Loucy (cell line): ENCODE data around the gene MSN.
"Not testable (repeated sequence)": the region's sequence is repeated elsewhere in the genome, so short reads cannot be mapped to it uniquely, and the experiment has no call there.

Experiments
- H2AFZ ChIP-seq: fragments of 200-600 bp; sonication (generic); 2 replicates; pipeline ENCODE4 v1.6.0; 2016; ENCODE audit warnings: antibody characterized with exemption, mild to moderate bottlenecking, low read length, moderate library complexity
- H3F3A ChIP-seq: fragments of 200-600 bp; 2 replicates; pipeline ENCODE4 v1.6.0; 2016; ENCODE audit warnings: antibody characterized with exemption, low read depth, mild to moderate bottlenecking
- H3K27me3 ChIP-seq: fragments of 200-600 bp; sonication (generic); 2 replicates; pipeline ENCODE4 v1.6.1; 2014; ENCODE audit warnings: low read length, mild to moderate bottlenecking; ENCODE audit not compliant: insufficient read depth, poor library complexity, severe bottlenecking
- H3K36me3 ChIP-seq: fragments of 200-600 bp; sonication (generic); 2 replicates; pipeline ENCODE4 v1.6.1; 2016; ENCODE audit warnings: low read length; ENCODE audit not compliant: insufficient read depth
- H3K4me1 ChIP-seq: fragments of 200-600 bp; sonication (generic); 2 replicates; pipeline ENCODE4 v1.5.1; 2014; ENCODE audit warnings: low read length, mild to moderate bottlenecking; ENCODE audit not compliant: insufficient read depth, poor library complexity, severe bottlenecking
- H3K4me2 ChIP-seq: fragments of 200-600 bp; sonication (generic); 2 replicates; pipeline ENCODE4 v1.6.0; 2014; ENCODE audit warnings: antibody characterized with exemption, low read length, low read depth, mild to moderate bottlenecking; ENCODE audit not compliant: poor library complexity, severe bottlenecking
- H3K4me3 ChIP-seq: fragments of 200-600 bp; sonication (generic); 2 replicates; pipeline ENCODE4 v1.5.1; 2014; ENCODE audit warnings: low read length, mild to moderate bottlenecking, mixed read lengths; ENCODE audit not compliant: poor library complexity, severe bottlenecking
- H3K79me2 ChIP-seq: fragments of 200-600 bp; sonication (generic); 2 replicates; pipeline ENCODE4 v1.6.1; 2014; ENCODE audit warnings: low read length; ENCODE audit not compliant: insufficient read depth
- H3K9ac ChIP-seq: fragments of 200-600 bp; sonication (generic); 2 replicates; pipeline ENCODE4 v1.6.0; 2014; ENCODE audit warnings: mild to moderate bottlenecking, low read depth, low read length, moderate library complexity; ENCODE audit not compliant: poor library complexity, severe bottlenecking
- H3K9me2 ChIP-seq: fragments of 200-600 bp; sonication (generic); replicated peaks from 2 replicates; pipeline ENCODE4 v1.6.1; 2016; ENCODE audit warnings: low read depth, low read length, mixed read lengths
- H3K9me3 ChIP-seq: fragments of 200-600 bp; sonication (generic); 2 replicates; pipeline ENCODE4 v1.6.1; 2014; ENCODE audit warnings: mild to moderate bottlenecking, antibody characterized with exemption, low read length, low read depth; ENCODE audit not compliant: insufficient read depth
- H4K20me1 ChIP-seq: fragments of 200-600 bp; sonication (generic); 2 replicates; pipeline ENCODE4 v1.6.0; 2014; ENCODE audit warnings: antibody characterized with exemption, low read length, mild to moderate bottlenecking; ENCODE audit not compliant: insufficient read depth, poor library complexity, severe bottlenecking
- CTCF ChIP-seq: fragments of 200-600 bp; sonication (generic); conservative IDR thresholded peaks from 2 replicates; pipeline ENCODE4 v1.5.1; 2014; ENCODE audit warnings: mild to moderate bottlenecking, antibody characterized with exemption, low read length
- EZH2phosphoT487 ChIP-seq: fragments of 200-600 bp; IDR thresholded peaks from 2 replicates; pipeline ENCODE4 v1.6.1; 2018; ENCODE audit warnings: antibody characterized with exemption, mild to moderate bottlenecking, moderate library complexity, borderline replicate concordance

The MSN gene

GRCh38 chrX:65635822-65636221, 31.6 kb upstream of the MSN start:
- Histone ChIP-seq H3K27me3 (no peaks in the 10 kb centered on the region), H3K36me3 (no peaks in the 10 kb centered on the region), H3K4me2 (no peak overlapping the region), H3K9me3 (no peaks in the 10 kb centered on the region), H3K4me3 (no peak overlapping the region), H3F3A (no peaks in the 10 kb centered on the region), H2AFZ (no peak overlapping the region), H3K4me1 (peaks cover 3% of the 10 kb centered on the region), H4K20me1 (no peaks in the 10 kb centered on the region), H3K79me2 (no peaks in the 10 kb centered on the region), H3K9ac (no peak overlapping the region), H3K9me2 (no peaks in the 10 kb centered on the region)
- no peak for TF ChIP-seq EZH2phosphoT487
- peak; percentile 44 for TF ChIP-seq CTCF

GRCh38 chrX:65636261-65636660, 31.2 kb upstream of the MSN start:
- not testable (repeated sequence) for H3K4me2 ChIP-seq, H3K9ac ChIP-seq, H3K4me3 ChIP-seq, H3K36me3 ChIP-seq, H2AFZ ChIP-seq, H4K20me1 ChIP-seq, H3K27me3 ChIP-seq, H3K4me1 ChIP-seq, H3K9me3 ChIP-seq, H3K9me2 ChIP-seq, H3K79me2 ChIP-seq, H3F3A ChIP-seq

GRCh38 chrX:65637335-65637734, 30.1 kb upstream of the MSN start:
- no peaks in the 10 kb centered on the region for H3K9me3 ChIP-seq
- H3K9ac ChIP-seq, result no peak overlapping the region
- H4K20me1 ChIP-seq, result no peaks in the 10 kb centered on the region
- no peaks in the 10 kb centered on the region for H3K36me3 ChIP-seq
- H2AFZ ChIP-seq, result no peak overlapping the region
- no peaks in the 10 kb centered on the region for H3K9me2 ChIP-seq
- no peak overlapping the region for H3K4me3 ChIP-seq
- H3F3A ChIP-seq, result no peaks in the 10 kb centered on the region
- no peak overlapping the region for H3K4me2 ChIP-seq
- H3K79me2 ChIP-seq, result no peaks in the 10 kb centered on the region
- no peak for TF ChIP-seq CTCF
- no peaks in the 10 kb centered on the region for H3K27me3 ChIP-seq
- peaks cover 3% of the 10 kb centered on the region for H3K4me1 ChIP-seq

- H3K27me3 ChIP-seq, result no peaks in the 10 kb centered on the region
- H3K9ac ChIP-seq, result no peak overlapping the region
- no peak overlapping the region for H3K4me3 ChIP-seq
- no peaks in the 10 kb centered on the region for H4K20me1 ChIP-seq
- no peaks in the 10 kb centered on the region for H3F3A ChIP-seq
- H3K4me2 ChIP-seq, result no peak overlapping the region
- no peak overlapping the region for H2AFZ ChIP-seq
- H3K4me1 ChIP-seq, result no peaks in the 10 kb centered on the region
- H3K36me3 ChIP-seq, result no peaks in the 10 kb centered on the region
- H3K79me2 ChIP-seq, result no peaks in the 10 kb centered on the region
- no peaks in the 10 kb centered on the region for H3K9me3 ChIP-seq
- no peaks in the 10 kb centered on the region for H3K9me2 ChIP-seq
- TF ChIP-seq CTCF (no peak), EZH2phosphoT487 (no peak)
These were observed 24.5 kb upstream of the MSN start for GRCh38 chrX:65642914-65643491.
